Measurements from ENCODE around the gene GSTCD.

The GSTCD gene

DNA sequence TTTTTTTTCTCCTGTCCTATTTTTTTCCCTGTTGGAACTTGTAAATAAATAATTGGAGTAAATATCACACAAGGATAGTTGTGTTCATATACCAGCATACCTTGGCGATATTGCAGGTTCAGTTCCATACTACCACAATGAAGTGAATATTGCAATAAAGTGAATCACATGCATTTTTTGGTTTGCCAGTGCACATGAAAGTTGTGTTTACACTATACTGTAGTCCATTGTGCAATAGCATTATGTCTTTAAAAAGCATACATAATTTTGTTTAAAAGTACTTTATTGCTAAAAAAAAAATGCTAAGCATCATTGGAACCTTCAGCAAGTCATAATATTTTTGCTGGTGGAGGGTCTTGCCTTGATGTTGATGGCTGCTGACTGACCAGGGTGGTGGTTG, 88.6 kb downstream of the GSTCD start:
- WGBS (ENCODE audit: insufficient coverage): no CpG with 5 or more reads among the region's 1 CpG
- Histone ChIP-seq H3K27me3 (replicated peaks in 2 of 5; ENCODE audit: control insufficient read depth in 4 of 5, insufficient read depth in 5 of 5, low read length in 4 of 5) (no peaks in the 10 kb centered on the region), H3K4me3 (ENCODE audit: control insufficient read depth in 1 of 7, extremely low read depth in 1 of 7, insufficient read depth in 4 of 7, low read depth in 2 of 7, low read length in 6 of 7) (no peak overlapping the region), H3K9me3 (ENCODE audit: control extremely low read depth in 1 of 5, control insufficient read depth in 4 of 5, insufficient read depth in 2 of 5, low read depth in 1 of 5, low read length in 4 of 5) (no peaks in the 10 kb centered on the region), H3K27ac (ENCODE audit: insufficient read depth in 1 of 2, low read depth in 1 of 2, low read length in 2 of 2, poor library complexity in 1 of 2, severe bottlenecking in 2 of 2) (no peak overlapping the region), H3K4me1 (ENCODE audit: control extremely low read depth in 1 of 4, control insufficient read depth in 4 of 4, insufficient read depth in 4 of 4, low read length in 3 of 4) (no peaks in the 10 kb centered on the region), H3K36me3 (ENCODE audit: control insufficient read depth in 4 of 4, insufficient read depth in 4 of 4, low read length in 3 of 4) (no peaks in the 10 kb centered on the region)
- no peak for DNase-seq
- ChIA-PET POLR2A (no interaction called here), CTCF (interaction anchor here (1.3 kb wide), 1 partner anchor 13 kb away, joined by 3 read pairs; no protein-coding TSS in a partner anchor)

DNA sequence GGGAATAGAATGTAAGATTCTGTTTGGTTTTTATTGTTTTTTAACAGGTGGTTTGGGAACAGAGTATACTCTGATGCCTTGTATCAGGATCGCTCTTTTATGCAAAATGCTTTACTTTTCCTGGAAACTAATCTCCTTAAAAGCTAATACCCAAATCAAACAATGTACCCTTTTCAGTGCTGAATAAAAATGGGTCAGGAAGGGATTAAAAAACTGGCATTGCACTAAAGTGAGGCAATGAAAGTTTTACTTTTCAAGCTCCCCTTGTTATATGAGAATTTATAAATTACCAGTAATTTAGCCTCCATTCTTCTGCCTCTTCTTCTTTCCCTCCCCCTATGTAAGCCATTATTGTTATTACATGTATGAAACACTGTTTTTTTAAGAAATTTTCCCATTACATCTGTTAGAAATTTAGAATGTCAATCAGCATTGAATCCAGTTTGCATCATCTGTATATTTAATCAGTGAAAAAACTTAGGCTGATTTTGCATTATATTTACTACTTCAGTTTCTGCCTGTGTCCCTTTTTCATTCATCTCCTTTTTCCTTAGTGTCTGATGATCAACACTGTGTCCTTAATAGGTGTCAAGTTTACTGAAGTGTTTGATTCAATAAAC, 97.0 kb downstream of the GSTCD start:
- Histone ChIP-seq H3K36me3 (ENCODE audit: control insufficient read depth in 4 of 4, insufficient read depth in 4 of 4, low read length in 3 of 4) (no peaks in the 10 kb centered on the region), H3K4me3 (ENCODE audit: control insufficient read depth in 1 of 7, extremely low read depth in 1 of 7, insufficient read depth in 4 of 7, low read depth in 2 of 7, low read length in 6 of 7) (no peak overlapping the region), H3K4me1 (ENCODE audit: control extremely low read depth in 1 of 4, control insufficient read depth in 4 of 4, insufficient read depth in 4 of 4, low read length in 3 of 4) (no peaks in the 10 kb centered on the region), H3K27ac (ENCODE audit: insufficient read depth in 1 of 2, low read depth in 1 of 2, low read length in 2 of 2, poor library complexity in 1 of 2, severe bottlenecking in 2 of 2) (no peak overlapping the region), H3K9me3 (ENCODE audit: control extremely low read depth in 1 of 5, control insufficient read depth in 4 of 5, insufficient read depth in 2 of 5, low read depth in 1 of 5, low read length in 4 of 5) (no peaks in the 10 kb centered on the region), H3K27me3 (replicated peaks in 2 of 5; ENCODE audit: control insufficient read depth in 4 of 5, insufficient read depth in 5 of 5, low read length in 4 of 5) (no peaks in the 10 kb centered on the region)
- ChIA-PET POLR2A (no interaction called here), CTCF (no interaction called here)
- DNase-seq: no peak
- WGBS (ENCODE audit: insufficient coverage): no CpG with 5 or more reads among the region's 1 CpG

DNA sequence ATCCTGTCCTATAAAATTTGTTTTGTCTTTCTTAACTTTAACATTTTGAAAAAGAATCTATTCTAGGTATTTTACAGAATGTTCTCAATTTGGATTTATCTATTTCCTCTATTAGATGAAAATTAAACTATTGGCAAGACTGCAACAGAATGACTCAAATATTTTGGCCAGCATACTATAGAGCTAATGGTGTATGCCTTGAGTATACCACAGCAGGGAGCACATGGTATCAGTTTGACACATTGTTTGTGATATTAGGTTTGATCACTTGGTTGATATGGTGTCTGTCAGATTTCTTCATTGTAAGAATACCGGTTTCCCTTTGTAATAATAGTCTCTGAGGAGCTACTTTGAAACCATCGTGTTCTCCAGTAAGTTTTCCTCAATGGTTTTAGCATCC, 98.9 kb downstream of the GSTCD start:
- no peak overlapping the region for H3K27ac ChIP-seq (ENCODE audit: insufficient read depth in 1 of 2, low read depth in 1 of 2, low read length in 2 of 2, poor library complexity in 1 of 2, severe bottlenecking in 2 of 2)
- CTCF ChIA-PET: no interaction called here
- no CpG with 5 or more reads among the region's 2 CpGs for WGBS (ENCODE audit: insufficient coverage)

DNA sequence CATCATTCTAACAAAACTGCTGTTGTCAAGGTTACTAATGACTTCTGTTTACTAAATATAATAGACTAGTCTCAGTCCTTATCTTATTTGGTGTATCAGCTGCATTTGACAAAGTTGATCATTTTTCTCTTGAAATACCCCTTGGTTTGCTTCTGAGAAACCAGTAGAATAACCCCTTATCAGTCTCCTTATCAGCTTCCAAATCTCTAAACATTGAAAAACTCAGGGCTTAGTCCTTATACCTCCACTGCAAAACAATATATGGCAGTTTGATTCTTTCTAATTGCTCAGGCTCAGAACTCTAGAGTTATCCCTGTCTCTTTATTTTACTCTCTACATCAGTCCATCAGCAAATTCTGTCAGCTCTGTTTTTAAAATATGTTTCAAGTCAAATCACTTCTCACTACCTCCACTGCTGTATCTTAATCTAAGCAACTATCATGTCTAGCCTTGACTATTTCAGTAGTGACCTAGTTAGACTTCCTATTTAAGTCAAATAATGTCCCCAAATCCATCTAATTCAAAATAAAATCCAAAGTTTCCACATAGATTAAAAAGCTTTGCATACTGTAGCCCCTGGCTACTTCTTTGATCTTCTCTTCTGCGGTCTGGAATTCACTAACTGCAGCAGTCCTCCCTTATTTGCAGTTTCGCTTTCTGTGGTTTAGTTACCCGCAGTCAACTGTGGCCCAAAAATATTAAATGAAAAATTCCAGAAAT, 99.6 kb downstream of the GSTCD start:
- Histone ChIP-seq H3K36me3 (ENCODE audit: control insufficient read depth in 4 of 4, insufficient read depth in 4 of 4, low read length in 3 of 4) (peaks cover 0 to 2% (median 0%) of the 10 kb centered on the region in 4 experiments), H3K9me3 (ENCODE audit: control extremely low read depth in 1 of 5, control insufficient read depth in 4 of 5, insufficient read depth in 2 of 5, low read depth in 1 of 5, low read length in 4 of 5) (no peaks in the 10 kb centered on the region), H3K27me3 (replicated peaks in 2 of 5; ENCODE audit: control insufficient read depth in 4 of 5, insufficient read depth in 5 of 5, low read length in 4 of 5) (no peaks in the 10 kb centered on the region), H3K27ac (ENCODE audit: insufficient read depth in 1 of 2, low read depth in 1 of 2, low read length in 2 of 2, poor library complexity in 1 of 2, severe bottlenecking in 2 of 2) (no peak overlapping the region), H3K4me3 (ENCODE audit: control insufficient read depth in 1 of 7, extremely low read depth in 1 of 7, insufficient read depth in 4 of 7, low read depth in 2 of 7, low read length in 6 of 7) (no peak overlapping the region), H3K4me1 (ENCODE audit: control extremely low read depth in 1 of 4, control insufficient read depth in 4 of 4, insufficient read depth in 4 of 4, low read length in 3 of 4) (no peaks in the 10 kb centered on the region)
- WGBS (ENCODE audit: insufficient coverage): 94% methylated on average over 2 of the region's 3 CpGs
- ChIA-PET CTCF (no interaction called here), POLR2A (no interaction called here)
- no peak for DNase-seq

More for the DNA sequence above, 98.9 kb downstream of the GSTCD start:
- Histone ChIP-seq H3K9me3 (ENCODE audit: control extremely low read depth in 1 of 5, control insufficient read depth in 4 of 5, insufficient read depth in 2 of 5, low read depth in 1 of 5, low read length in 4 of 5) (no peaks in the 10 kb centered on the region), H3K27me3 (replicated peaks in 2 of 5; ENCODE audit: control insufficient read depth in 4 of 5, insufficient read depth in 5 of 5, low read length in 4 of 5) (no peaks in the 10 kb centered on the region), H3K4me1 (ENCODE audit: control extremely low read depth in 1 of 4, control insufficient read depth in 4 of 4, insufficient read depth in 4 of 4, low read length in 3 of 4) (no peaks in the 10 kb centered on the region), H3K36me3 (ENCODE audit: control insufficient read depth in 4 of 4, insufficient read depth in 4 of 4, low read length in 3 of 4) (peaks cover 0 to 2% (median 0%) of the 10 kb centered on the region in 4 experiments), H3K4me3 (ENCODE audit: control insufficient read depth in 1 of 7, extremely low read depth in 1 of 7, insufficient read depth in 4 of 7, low read depth in 2 of 7, low read length in 6 of 7) (no peak overlapping the region)
- POLR2A ChIA-PET: no interaction called here
- DNase-seq: no peak

DNA sequence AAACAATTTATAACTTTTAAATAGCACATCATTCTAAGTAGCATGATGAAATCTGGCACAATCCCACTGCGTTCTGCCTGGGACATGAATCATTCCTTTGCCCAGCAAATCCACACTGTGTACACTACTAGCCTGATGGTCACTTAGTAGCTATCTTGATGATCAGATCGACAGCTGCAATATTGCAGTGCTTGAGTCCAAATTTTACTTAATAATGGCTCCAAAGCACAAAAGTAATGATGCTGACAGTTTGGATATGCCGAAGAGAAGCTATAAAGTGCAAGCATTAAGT, 100.1 kb downstream of the GSTCD start:
- WGBS (ENCODE audit: insufficient coverage): 92% methylated on average over 2 of the region's 3 CpGs
- no peaks in the 10 kb centered on the region for H3K9me3 ChIP-seq (ENCODE audit: control extremely low read depth in 1 of 5, control insufficient read depth in 4 of 5, insufficient read depth in 2 of 5, low read depth in 1 of 5, low read length in 4 of 5)
- H3K27me3 ChIP-seq (replicated peaks in 2 of 5; ENCODE audit: control insufficient read depth in 4 of 5, insufficient read depth in 5 of 5, low read length in 4 of 5): no peaks in the 10 kb centered on the region
- DNase-seq: no peak
- H3K4me1 ChIP-seq (ENCODE audit: control extremely low read depth in 1 of 4, control insufficient read depth in 4 of 4, insufficient read depth in 4 of 4, low read length in 3 of 4): no peaks in the 10 kb centered on the region
- H3K4me3 ChIP-seq (ENCODE audit: control insufficient read depth in 1 of 7, extremely low read depth in 1 of 7, insufficient read depth in 4 of 7, low read depth in 2 of 7, low read length in 6 of 7): no peak overlapping the region
- POLR2A ChIA-PET: no interaction called here
- CTCF ChIA-PET: no interaction called here
- H3K27ac ChIP-seq (ENCODE audit: insufficient read depth in 1 of 2, low read depth in 1 of 2, low read length in 2 of 2, poor library complexity in 1 of 2, severe bottlenecking in 2 of 2): no peak overlapping the region
- H3K36me3 ChIP-seq (ENCODE audit: control insufficient read depth in 4 of 4, insufficient read depth in 4 of 4, low read length in 3 of 4): peaks cover 0 to 2% (median under 1%) of the 10 kb centered on the region in 4 experiments

DNA sequence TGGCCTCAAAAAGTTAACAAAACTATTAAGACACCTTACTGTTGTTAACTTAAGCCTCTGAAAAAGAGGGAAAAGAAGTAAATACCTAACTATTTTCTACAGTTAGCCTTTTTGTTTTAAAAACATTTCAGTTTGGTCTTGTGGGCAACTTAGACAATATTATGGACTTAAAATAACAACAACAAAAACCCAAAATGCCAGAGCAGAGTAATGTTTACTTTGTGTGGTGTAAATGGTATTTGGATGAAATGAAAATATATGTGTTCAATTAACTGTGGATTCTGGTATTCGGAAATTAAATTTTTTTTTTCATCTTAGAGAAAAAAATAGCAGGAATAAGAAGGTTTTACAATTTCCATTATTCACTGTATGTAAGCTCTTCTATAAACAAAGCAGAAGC, 107.1 kb downstream of the GSTCD start:
- CTCF ChIA-PET: no interaction called here
- no peaks in the 10 kb centered on the region for H3K9me3 ChIP-seq (ENCODE audit: control extremely low read depth in 1 of 5, control insufficient read depth in 4 of 5, insufficient read depth in 2 of 5, low read depth in 1 of 5, low read length in 4 of 5)
- no peak overlapping the region for H3K27ac ChIP-seq (ENCODE audit: insufficient read depth in 1 of 2, low read depth in 1 of 2, low read length in 2 of 2, poor library complexity in 1 of 2, severe bottlenecking in 2 of 2)
- no peak overlapping the region for H3K4me3 ChIP-seq (ENCODE audit: control insufficient read depth in 1 of 7, extremely low read depth in 1 of 7, insufficient read depth in 4 of 7, low read depth in 2 of 7, low read length in 6 of 7)
- no peak for DNase-seq
- no peaks in the 10 kb centered on the region for H3K27me3 ChIP-seq (replicated peaks in 2 of 5; ENCODE audit: control insufficient read depth in 4 of 5, insufficient read depth in 5 of 5, low read length in 4 of 5)
- WGBS (ENCODE audit: insufficient coverage): no CpG with 5 or more reads among the region's 1 CpG
- peaks cover 0 to 2% (median under 1%) of the 10 kb centered on the region in 4 experiments for H3K36me3 ChIP-seq (ENCODE audit: control insufficient read depth in 4 of 4, insufficient read depth in 4 of 4, low read length in 3 of 4)
- POLR2A ChIA-PET: no interaction called here
- no peaks in the 10 kb centered on the region for H3K4me1 ChIP-seq (ENCODE audit: control extremely low read depth in 1 of 4, control insufficient read depth in 4 of 4, insufficient read depth in 4 of 4, low read length in 3 of 4)

DNA sequence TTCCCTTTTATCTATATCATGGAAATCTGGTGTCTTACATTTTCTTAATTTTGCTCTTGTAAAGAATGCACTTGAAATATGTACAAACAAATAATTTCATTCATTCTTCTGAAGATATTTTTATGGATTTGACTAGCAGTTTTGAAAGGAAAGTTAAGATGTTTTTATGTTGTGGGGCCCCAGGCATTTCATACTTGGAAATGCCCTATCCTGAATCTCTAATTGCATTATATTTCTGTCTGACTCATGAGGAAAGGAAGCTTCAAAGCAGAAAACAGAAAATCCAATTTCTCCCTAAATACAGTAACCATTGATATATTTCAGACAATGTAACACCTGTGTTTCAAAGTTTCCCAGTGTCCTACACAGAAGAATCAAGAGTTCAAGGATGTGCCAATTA, 113.5 kb downstream of the GSTCD start:
- Histone ChIP-seq H3K27me3 (replicated peaks in 2 of 5; ENCODE audit: control insufficient read depth in 4 of 5, insufficient read depth in 5 of 5, low read length in 4 of 5) (no peaks in the 10 kb centered on the region), H3K4me3 (ENCODE audit: control insufficient read depth in 1 of 7, extremely low read depth in 1 of 7, insufficient read depth in 4 of 7, low read depth in 2 of 7, low read length in 6 of 7) (no peak overlapping the region), H3K9me3 (ENCODE audit: control extremely low read depth in 1 of 5, control insufficient read depth in 4 of 5, insufficient read depth in 2 of 5, low read depth in 1 of 5, low read length in 4 of 5) (no peaks in the 10 kb centered on the region), H3K4me1 (ENCODE audit: control extremely low read depth in 1 of 4, control insufficient read depth in 4 of 4, insufficient read depth in 4 of 4, low read length in 3 of 4) (no peaks in the 10 kb centered on the region), H3K36me3 (ENCODE audit: control insufficient read depth in 4 of 4, insufficient read depth in 4 of 4, low read length in 3 of 4) (peaks cover 0 to under 1% (median 0%) of the 10 kb centered on the region in 4 experiments), H3K27ac (ENCODE audit: insufficient read depth in 1 of 2, low read depth in 1 of 2, low read length in 2 of 2, poor library complexity in 1 of 2, severe bottlenecking in 2 of 2) (no peak overlapping the region)
- no peak for DNase-seq
- CTCF ChIA-PET: no interaction called here
- POLR2A ChIA-PET: no interaction called here
